Measurements from ENCODE around the gene CYB5RL.

DNA sequence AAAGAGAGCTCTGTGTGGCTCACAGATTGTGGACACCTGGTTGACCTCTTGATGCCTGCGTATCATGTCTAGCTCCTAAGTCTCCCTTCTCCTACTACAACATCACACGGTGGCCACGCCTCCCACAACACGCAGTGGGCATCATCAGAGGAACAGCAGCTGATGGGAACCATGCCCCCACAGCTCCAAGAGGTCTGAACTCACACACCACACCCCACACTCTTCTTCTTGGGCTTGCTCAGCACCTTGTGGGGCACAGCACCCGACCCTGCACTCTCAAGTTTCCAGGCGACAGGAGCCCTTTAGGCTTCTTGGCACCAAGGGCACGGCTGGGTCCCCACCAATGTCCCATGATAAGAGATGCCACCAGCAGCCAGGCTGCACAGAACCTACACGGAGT, 28.2 kb downstream of the CYB5RL start:
- TF ChIP-seq, protein P1, sequence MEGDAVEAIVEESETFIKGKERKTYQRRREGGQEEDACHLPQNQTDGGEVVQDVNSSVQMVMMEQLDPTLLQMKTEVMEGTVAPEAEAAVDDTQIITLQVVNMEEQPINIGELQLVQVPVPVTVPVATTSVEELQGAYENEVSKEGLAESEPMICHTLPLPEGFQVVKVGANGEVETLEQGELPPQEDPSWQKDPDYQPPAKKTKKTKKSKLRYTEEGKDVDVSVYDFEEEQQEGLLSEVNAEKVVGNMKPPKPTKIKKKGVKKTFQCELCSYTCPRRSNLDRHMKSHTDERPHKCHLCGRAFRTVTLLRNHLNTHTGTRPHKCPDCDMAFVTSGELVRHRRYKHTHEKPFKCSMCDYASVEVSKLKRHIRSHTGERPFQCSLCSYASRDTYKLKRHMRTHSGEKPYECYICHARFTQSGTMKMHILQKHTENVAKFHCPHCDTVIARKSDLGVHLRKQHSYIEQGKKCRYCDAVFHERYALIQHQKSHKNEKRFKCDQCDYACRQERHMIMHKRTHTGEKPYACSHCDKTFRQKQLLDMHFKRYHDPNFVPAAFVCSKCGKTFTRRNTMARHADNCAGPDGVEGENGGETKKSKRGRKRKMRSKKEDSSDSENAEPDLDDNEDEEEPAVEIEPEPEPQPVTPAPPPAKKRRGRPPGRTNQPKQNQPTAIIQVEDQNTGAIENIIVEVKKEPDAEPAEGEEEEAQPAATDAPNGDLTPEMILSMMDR (conservative IDR thresholded peaks at IDR 0.05; ENCODE audit: low read depth, low read length) = no peak
- no peak for TF ChIP-seq EZH2 (IDR thresholded peaks at IDR 0.05; ENCODE audit: low read length, unreplicated experiment)

Data from PC-3 (cell line).